Lower leg skin (tissue), 4 donors: Measurements from ENCODE around the gene HAL. TPM values are rescaled to one million over a fixed set of nuclear protein-coding genes. Genes with fewer than 3 reads are reported as not detected.

Experiments
- DNase-seq, 2 donors: peaks; one replicate each; pipeline ENCODE4 v3.0.0-alpha.2; 2019; ENCODE audit warnings: low spot score in 2 of 2
- H3K4me3 ChIP-seq: fragments of 200-600 bp; sonication (generic); 2 replicates; pipeline ENCODE4 v1.5.1; 2017; ENCODE audit warnings: mild to moderate bottlenecking, low read depth; ENCODE audit not compliant: poor library complexity, severe bottlenecking
- CTCF ChIP-seq, 3 donors: fragments of 450-650 bp; IDR thresholded peaks; one replicate each; pipeline ENCODE4 v1.5.1; 2016; ENCODE audit warnings: antibody characterized with exemption in 3 of 3, mild to moderate bottlenecking in 3 of 3, moderate library complexity in 2 of 3
- POLR2A ChIP-seq, 2 donors: fragments of 450-650 bp; IDR thresholded peaks; one replicate each; pipeline ENCODE4 v1.6.1; 2016 to 2017; ENCODE audit warnings: antibody characterized with exemption in 2 of 2, mild to moderate bottlenecking in 1 of 2, moderate library complexity in 1 of 2
- WGBS, 2 donors: methylation state at CpG; one replicate each; pipeline ENCODE4 v1.1.5; 2018; 5-methylcytosine and 5-hydroxymethylcytosine counted together
- intact Hi-C: fragments of 100-400 bp; cut with DNase I; formaldehyde crosslinking; loops from one replicate; pipeline ENCODE4 v1.15.0; 2023; ENCODE audit warnings: low total_unique reads
- total RNA-seq, 4 donors: library from RNA; depleted of rRNA; stranded (reverse); fragments of >200 nt; gene quantifications; one replicate each; pipeline ENCODE4 v1.1.0, GENCODE V29; 2016

The HAL gene
- total RNA-seq, 4 donors from 2014 or later = 128 to 289 (median 164) TPM

- intact Hi-C loops = no loop called here
- TF ChIP-seq CTCF (IDR thresholded peaks at IDR 0.05) (no peak), POLR2A (IDR thresholded peaks at IDR 0.05) (no peak)
- DNase-seq = no peak
These were observed 1.7 kb downstream of the HAL start for GRCh38 chr12:95994476-95994875.

GRCh38 chr12:95993907-95994306, 2.2 kb downstream of the HAL start:
- 92% methylated on average over 7 of the region's 7 CpGs for WGBS, 2 donors
- intact Hi-C loops = no loop called here
- TF ChIP-seq CTCF (IDR thresholded peaks at IDR 0.05) (no peak), POLR2A (IDR thresholded peaks at IDR 0.05) (no peak)
- no peak for DNase-seq
- no peak overlapping the region for H3K4me3 ChIP-seq

More at GRCh38 chr12:95994476-95994875, 1.7 kb downstream of the HAL start:
- no peak overlapping the region for H3K4me3 ChIP-seq
- 88 to 89% methylated on average over 5 of the region's 5 CpGs for WGBS, 2 donors

- 75 to 85% methylated on average over 7 of the region's 7 CpGs for WGBS, 2 donors
- TF ChIP-seq POLR2A (IDR thresholded peaks at IDR 0.05) (no peak), CTCF (IDR thresholded peaks at IDR 0.05) (no peak)
- no peak overlapping the region for H3K4me3 ChIP-seq
- no peak for DNase-seq
- intact Hi-C loops = no loop called here
These were observed 6.0 kb downstream of the HAL start for GRCh38 chr12:95990136-95990535.

- intact Hi-C loops = no loop called here
- TF ChIP-seq POLR2A (IDR thresholded peaks at IDR 0.05) (no peak), CTCF (IDR thresholded peaks at IDR 0.05) (no peak)
- no peak overlapping the region for H3K4me3 ChIP-seq
- no peak for DNase-seq
- 63 to 68% methylated on average over 4 of the region's 4 CpGs for whole genome bisulfite sequencing, 2 donors
These were observed 6.5 kb downstream of the HAL start for GRCh38 chr12:95989504-95990123.

- no peak for TF ChIP-seq POLR2A (IDR thresholded peaks at IDR 0.05)
- TF ChIP-seq CTCF (IDR thresholded peaks at IDR 0.05) = no peak
- 74 to 88% methylated on average over 11 of the region's 11 CpGs for WGBS, 2 donors
- intact Hi-C loops = no loop called here
- H3K4me3 ChIP-seq = no peak overlapping the region
- no peak for DNase-seq
These were observed 7.5 kb downstream of the HAL start for GRCh38 chr12:95988506-95989275.
